Brain pericyte (primary cell): ENCODE measurements around the gene FSIP1.

ENCODE experiments used
- DNase-seq: peaks from one replicate; pipeline ENCODE4 v3.0.0-alpha.2; 2012; ENCODE audit warnings: low read depth, low spot score

The FSIP1 gene

GRCh38 chr15:39582286-39582976, 200.2 kb downstream of the FSIP1 start:
- no peak for DNase-seq

- DNase-seq: no peak
Measured at GRCh38 chr15:39581793-39582285, 200.8 kb downstream of the FSIP1 start.

GRCh38 chr15:39581242-39581792, 201.3 kb downstream of the FSIP1 start:
- no peak for DNase-seq

GRCh38 chr15:39580485-39581241, 202.0 kb downstream of the FSIP1 start, which contains the start of gene THBS1:
Gene THBS1 (plus strand): TSS chr15:39581079. CDS start chr15:39581858, 779 bp downstream.
- DNase-seq: peak; percentile 58

GRCh38 chr15:39580117-39580484, 202.5 kb downstream of the FSIP1 start:
- peak; percentile 75 for DNase-seq

- no peak for DNase-seq
Measured at GRCh38 chr15:39579487-39580116, 203.0 kb downstream of the FSIP1 start.

- no peak for DNase-seq
Measured at GRCh38 chr15:39578851-39579486, 203.7 kb downstream of the FSIP1 start.

GRCh38 chr15:39575180-39575579, 207.5 kb downstream of the FSIP1 start:
- no peak for DNase-seq

GRCh38 chr15:39574427-39574826, 208.2 kb downstream of the FSIP1 start:
- DNase-seq: no peak

- DNase-seq: no peak
Measured at GRCh38 chr15:39573844-39574243, 208.8 kb downstream of the FSIP1 start.

GRCh38 chr15:39573287-39573686, 209.4 kb downstream of the FSIP1 start:
- DNase-seq: no peak

- no peak for DNase-seq
Measured at GRCh38 chr15:39565851-39566250, 216.8 kb downstream of the FSIP1 start.

GRCh38 chr15:39564972-39565665, 217.5 kb downstream of the FSIP1 start:
- DNase-seq: no peak

GRCh38 chr15:39558421-39558820, 224.2 kb downstream of the FSIP1 start:
- no peak for DNase-seq

GRCh38 chr15:39556461-39556860, 226.2 kb downstream of the FSIP1 start:
- no peak for DNase-seq

- DNase-seq: no peak
Measured at GRCh38 chr15:39555885-39556284, 226.8 kb downstream of the FSIP1 start.

GRCh38 chr15:39554746-39555387, 227.8 kb downstream of the FSIP1 start:
- no peak for DNase-seq

- DNase-seq: no peak
Measured at GRCh38 chr15:39553947-39554693, 228.5 kb downstream of the FSIP1 start.

- DNase-seq: no peak
Measured at GRCh38 chr15:39552556-39552955, 230.1 kb downstream of the FSIP1 start.

GRCh38 chr15:39551476-39551875, 231.2 kb downstream of the FSIP1 start:
- no peak for DNase-seq
